ENCODE measurements around the gene UFC1. TPM values are rescaled to one million over a fixed set of nuclear protein-coding genes. Genes with fewer than 3 reads are reported as not detected.

Gene UFC1
- total RNA-seq, 1 experiment from 2014 or later, result 133 TPM

DNA sequence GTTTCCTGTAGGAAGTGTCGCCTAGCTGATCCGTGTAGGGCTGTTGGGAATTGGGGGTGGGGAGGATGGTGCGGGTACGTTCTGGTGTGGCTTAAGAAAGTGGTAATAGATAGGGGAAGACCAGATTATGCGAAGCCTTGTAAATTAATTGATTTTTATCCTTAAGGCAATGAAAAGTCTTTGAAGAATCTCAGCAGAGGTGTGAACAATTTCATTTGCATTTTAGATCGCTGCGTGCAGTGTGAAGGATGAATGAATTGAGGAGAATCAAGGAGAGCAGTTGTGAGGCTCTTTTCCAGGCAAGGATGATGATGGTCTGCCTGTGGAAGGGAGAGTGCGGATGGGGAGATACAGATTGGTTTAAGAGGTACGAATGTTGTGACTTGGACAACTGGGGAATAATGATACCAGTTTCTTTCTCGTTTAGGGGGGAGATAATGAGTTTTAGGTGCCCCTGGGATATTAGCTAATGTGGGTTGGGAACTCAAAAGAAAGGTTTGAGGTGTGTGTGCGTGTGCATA lies 20.5 kb upstream of the UFC1 start:
- DNase-seq (ENCODE audit: low read depth), result peak; percentile 12

DNA sequence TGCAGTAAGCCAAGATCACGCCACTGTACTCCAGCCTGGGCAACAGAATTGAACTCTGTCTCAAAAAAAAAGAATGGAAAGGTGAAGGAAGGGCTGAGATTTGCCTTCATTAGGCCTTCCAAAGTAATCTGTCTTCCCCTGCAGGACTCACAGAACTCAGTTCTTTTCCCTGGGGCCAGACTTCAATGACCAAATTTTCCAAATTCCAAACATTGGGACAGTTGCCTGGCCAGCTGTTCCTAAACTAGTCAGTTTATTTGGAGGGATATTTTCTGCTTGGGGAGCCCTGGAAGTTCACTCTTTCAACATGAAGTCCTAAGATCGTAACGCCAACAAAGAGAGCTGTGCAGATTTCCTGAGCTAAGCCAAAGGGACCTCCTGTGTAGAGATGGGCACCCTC lies 15.9 kb upstream of the UFC1 start:
- no peak for DNase-seq (ENCODE audit: low read depth)

GRCh38 chr1:161138431-161138830 lies 15.3 kb upstream of the UFC1 start:
- no peak for DNase-seq (ENCODE audit: low read depth)

- DNase-seq (ENCODE audit: low read depth), result peak; percentile 15
These were observed 14.0 kb upstream of the UFC1 start for GRCh38 chr1:161139766-161140165.

GRCh38 chr1:161140755-161141400 lies 12.9 kb upstream of the UFC1 start:
- DNase-seq (ENCODE audit: low read depth), result no peak

DNA sequence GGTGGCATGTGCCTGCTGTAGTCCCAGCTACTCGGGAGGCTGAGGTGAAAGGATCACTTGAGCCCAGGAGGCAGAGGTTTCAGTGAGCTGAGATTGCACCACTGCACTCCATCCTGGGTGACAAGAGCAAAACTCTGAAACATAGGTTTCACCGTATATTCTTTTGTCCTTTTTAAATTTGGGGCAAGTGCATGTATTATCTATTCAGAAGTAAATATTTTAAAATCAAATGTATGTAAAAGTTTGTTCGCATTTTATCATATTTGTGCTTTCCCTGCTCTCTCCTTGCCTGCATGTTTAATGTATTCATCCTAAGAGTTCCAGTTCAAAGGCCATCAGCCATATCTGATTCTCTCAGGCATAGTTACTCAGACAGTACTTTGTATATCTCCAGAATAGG lies 7.9 kb upstream of the UFC1 start:
- DNase-seq (ENCODE audit: low read depth), result no peak

DNA sequence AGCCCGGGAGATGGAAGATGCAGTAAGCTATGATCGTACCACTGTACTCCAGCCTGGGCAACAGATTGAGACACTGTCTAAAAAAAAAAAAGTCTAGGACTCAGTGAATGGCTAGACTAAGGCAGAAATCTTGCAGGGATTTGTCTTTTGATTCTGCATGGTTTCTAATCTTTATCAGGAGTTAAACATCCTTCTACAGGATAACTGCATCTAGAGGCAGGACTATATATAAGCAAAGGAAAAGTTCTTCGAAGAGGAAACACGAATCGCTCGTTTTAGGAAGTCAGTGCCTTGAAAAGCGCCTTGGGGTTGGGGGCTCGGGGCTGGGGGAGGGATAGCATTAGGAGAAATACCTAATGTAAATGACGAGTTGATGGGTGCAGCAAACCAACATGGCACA lies 602 bp upstream of the UFC1 start:
- no peak for DNase-seq (ENCODE audit: low read depth)

DNA sequence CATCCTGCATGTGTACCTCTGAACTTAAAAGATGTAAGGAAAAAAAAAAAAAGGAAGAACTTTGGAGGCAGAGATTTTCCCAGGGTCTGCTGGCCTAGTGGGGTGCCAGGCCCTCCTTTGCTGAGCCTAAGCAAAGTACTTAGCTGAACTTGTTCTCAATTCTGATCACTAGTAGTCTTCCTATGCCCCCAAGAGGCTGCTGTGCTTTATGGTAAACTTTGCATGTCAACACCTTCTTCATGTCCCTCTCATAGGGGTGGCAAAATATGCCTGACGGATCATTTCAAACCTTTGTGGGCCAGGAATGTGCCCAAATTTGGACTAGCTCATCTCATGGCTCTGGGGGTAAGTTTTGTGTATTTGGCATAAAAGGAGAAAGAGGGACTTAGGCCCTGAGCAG lies 4.1 kb downstream of the UFC1 start:
- no peak for DNase-seq (ENCODE audit: low read depth)

DNA sequence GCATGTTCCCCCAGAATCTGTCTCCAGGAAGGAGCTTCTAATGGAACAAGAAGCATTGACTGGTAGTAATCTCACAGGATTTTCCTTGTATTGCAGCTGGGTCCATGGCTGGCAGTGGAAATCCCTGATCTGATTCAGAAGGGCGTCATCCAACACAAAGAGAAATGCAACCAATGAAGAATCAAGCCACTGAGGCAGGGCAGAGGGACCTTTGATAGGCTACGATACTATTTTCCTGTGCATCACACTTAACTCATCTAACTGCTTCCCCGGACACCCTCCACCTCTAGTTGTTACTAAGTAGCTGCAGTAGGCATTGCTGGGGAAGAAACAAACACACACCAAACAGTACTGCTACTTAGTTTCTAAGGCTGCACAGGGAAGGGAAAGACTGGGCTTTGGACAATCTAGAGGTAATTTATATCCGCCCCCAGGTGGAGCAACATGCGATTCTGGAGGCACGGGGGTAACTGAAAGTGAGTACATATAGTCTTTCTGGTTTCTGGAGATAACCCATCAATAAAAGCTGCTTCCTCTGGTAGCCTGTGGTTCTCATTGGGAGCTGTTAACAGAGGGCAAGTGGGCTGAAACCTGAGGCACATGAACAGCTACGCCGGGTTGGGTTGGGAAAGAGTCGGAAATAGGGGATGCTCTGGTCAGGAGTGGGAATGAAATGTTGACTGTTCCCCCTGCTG lies 4.7 kb downstream of the UFC1 start:
- DNase-seq (ENCODE audit: low read depth), result no peak

GRCh38 chr1:161159087-161159912 lies 5.5 kb downstream of the UFC1 start, which contains the start of gene USP21:
USP21 (plus strand) TSS chr1:161159500; CDS start chr1:161160641, 1,141 bp downstream.
- DNase-seq (ENCODE audit: low read depth), result peak; percentile 94

GRCh38 chr1:161159913-161160243 lies 6.1 kb downstream of the UFC1 start:
- DNase-seq (ENCODE audit: low read depth), result no peak

DNA sequence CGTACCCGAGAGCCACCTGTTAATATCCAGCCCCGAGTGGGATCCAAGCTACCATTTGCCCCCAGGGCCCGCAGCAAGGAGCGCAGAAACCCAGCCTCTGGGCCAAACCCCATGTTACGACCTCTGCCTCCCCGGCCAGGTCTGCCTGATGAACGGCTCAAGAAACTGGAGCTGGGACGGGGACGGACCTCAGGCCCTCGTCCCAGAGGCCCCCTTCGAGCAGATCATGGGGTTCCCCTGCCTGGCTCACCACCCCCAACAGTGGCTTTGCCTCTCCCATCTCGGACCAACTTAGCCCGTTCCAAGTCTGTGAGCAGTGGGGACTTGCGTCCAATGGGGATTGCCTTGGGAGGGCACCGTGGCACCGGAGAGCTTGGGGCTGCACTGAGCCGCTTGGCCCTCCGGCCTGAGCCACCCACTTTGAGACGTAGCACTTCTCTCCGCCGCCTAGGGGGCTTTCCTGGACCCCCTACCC lies 6.9 kb downstream of the UFC1 start:
- DNase-seq (ENCODE audit: low read depth), result no peak

DNA sequence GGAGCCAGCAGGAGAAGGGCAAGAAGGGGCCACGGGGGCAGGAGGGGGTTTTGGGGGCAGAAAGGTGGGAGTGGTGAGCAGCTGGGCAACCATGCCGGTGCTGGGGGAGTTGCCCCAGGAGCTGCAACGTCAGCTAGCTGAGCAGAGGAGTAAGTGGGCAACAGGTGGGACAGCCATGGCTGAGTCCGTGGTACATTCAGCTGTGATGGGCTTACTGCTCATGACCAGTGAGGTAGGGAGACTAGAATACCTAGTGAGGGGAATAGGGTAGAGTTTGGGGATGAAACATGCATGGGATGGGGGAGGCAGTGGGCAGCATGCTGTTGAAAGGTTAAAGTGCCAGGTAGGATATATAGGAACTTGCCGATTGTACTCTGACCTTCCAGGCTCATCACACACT lies 7.9 kb downstream of the UFC1 start:
- no peak for DNase-seq (ENCODE audit: low read depth)

DNA sequence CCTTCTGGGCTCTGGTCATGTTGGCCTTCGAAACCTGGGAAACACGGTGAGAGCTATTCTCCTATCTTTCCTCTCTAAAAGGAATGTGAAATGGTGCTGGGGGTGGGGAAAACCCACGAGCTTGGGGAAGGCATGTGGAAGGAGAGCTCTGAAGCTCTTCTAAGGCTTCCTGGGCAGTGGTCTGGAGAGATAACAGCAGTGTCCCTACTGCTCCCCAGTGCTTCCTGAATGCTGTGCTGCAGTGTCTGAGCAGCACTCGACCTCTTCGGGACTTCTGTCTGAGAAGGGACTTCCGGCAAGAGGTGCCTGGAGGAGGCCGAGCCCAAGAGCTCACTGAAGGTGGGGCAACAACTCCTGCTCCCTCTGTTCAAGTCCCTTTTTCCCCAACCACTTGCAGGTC lies 8.3 kb downstream of the UFC1 start:
- DNase-seq (ENCODE audit: low read depth), result no peak

GRCh38 chr1:161162806-161163205 lies 9.0 kb downstream of the UFC1 start:
- no peak for DNase-seq (ENCODE audit: low read depth)

- DNase-seq (ENCODE audit: low read depth), result no peak
These were observed 10.0 kb downstream of the UFC1 start for GRCh38 chr1:161163793-161164192.

DNA sequence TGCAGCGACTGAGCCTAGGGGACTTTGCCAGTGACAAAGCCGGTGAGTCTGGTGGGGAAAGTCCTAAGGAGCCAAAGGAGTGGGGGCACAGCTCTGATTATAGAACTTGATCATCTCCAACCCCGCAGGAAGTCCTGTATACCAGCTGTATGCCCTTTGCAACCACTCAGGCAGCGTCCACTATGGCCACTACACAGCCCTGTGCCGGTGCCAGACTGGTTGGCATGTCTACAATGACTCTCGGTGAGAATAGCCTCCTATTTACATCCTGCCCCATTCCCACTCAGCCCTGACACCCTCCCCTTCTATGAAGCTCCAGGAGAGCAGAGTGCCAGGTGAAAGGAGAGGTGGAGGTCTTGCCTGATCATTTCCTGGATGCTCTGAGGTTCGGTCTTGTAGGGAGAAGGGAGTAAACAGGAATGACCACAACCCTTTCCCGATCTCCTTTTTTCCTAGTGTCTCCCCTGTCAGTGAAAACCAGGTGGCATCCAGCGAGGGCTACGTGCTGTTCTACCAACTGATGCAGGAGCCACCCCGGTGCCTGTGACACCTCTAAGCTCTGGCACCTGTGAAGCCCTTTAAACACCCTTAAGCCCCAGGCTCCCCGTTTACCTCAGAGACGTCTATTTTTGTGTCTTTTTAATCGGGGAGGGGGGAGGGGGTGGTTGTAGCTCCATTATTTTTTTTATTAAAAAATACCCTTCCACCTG lies 11.3 kb downstream of the UFC1 start:
- DNase-seq (ENCODE audit: low read depth), result no peak

DNA sequence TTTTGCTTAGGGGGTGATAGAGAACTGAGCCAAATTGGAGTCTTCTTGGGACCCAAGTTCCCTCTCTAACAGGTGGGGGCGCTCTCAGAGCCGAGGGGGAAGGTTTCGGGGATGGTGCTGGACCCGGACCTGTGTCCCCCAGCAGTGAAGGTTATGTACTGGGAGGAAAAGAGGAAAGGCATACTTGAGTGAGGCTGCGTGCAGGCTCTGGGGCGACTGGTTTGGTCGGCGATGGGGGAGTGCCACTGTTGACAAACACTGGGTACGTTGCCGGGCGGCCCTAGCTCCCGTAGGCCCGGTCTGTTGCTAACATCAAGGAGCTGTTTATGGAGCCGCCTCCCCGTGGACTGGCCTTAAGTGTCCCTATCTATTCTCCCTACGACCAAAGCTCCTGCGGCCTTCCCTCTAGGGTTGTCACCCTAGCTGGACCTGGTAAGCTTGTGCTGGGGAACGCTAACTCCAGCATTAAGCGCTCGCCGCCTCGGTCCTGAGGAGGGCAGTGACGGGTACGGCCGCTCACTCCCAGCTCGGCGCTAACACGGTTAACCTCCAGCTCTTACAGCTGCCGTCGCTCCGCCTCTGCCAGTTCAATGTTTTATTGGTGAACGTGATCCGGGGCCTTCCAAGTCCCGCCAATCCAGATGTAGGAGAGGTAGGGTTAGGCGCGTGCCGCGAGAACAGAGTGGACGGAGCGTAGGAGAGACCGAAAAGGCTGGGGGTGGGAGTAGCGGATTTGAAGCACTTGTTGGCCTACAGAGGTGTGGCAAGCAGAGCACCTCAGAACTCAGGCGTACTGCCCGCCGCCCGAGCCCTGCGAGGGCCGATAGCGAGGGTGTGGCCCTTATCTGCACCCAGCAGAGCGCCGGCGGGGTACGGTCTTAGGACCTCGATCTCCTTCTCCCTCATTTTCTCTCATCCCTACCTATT lies 12.2 kb downstream of the UFC1 start, which contains the start of gene PPOX:
TSS of gene PPOX (plus strand) at position 685 of the 927 bp plus-strand sequence. CDS start 422 bp downstream, outside the sequence.
- DNase-seq (ENCODE audit: low read depth), result peak; percentile 98

GRCh38 chr1:161166669-161167548 lies 13.1 kb downstream of the UFC1 start:
- DNase-seq (ENCODE audit: low read depth), result peak; percentile 23

Measured in Daoy (cell line).